HepG2 (cell line): ENCODE results near the gene HOXC10. TPM values are rescaled to one million over a fixed set of nuclear protein-coding genes. Genes with fewer than 3 reads are reported as not detected.

Source experiments
- ARNT2 ChIP-seq: sonication (generic); formaldehyde crosslinking; IDR thresholded peaks from 2 replicates; pipeline ENCODE4 v1.8.0; 2022; ENCODE audit warnings: mild to moderate bottlenecking, low read depth, missing genetic modification reagents, moderate library complexity
- DNMT3B ChIP-seq: conservative IDR thresholded peaks from 2 replicates; pipeline ENCODE4 v1.6.1; 2016; ENCODE audit warnings: missing biosample characterization, control low read depth
- GATAD2A ChIP-seq: IDR thresholded peaks from 2 replicates; pipeline ENCODE4 v1.6.1; 2016
- KDM5A ChIP-seq: fragments of 200-600 bp; sonication (generic); IDR thresholded peaks from 2 replicates; pipeline ENCODE4 v1.7.0; 2018; ENCODE audit warnings: antibody characterized with exemption, mild to moderate bottlenecking, low read length, borderline replicate concordance
- KDM6A ChIP-seq: IDR thresholded peaks from 2 replicates; pipeline ENCODE4 v1.6.1; 2016; ENCODE audit warnings: low read depth
- KLF16 ChIP-seq, 2 experiments: sonication (generic) in 1 of 2; formaldehyde crosslinking in 1 of 2; IDR thresholded peaks; 2 replicates each; pipeline versions ENCODE4 v1.6.1 to v1.8.0; 2016 to 2023; ENCODE audit warnings: missing genetic modification reagents in 2 of 2, missing compliant biosample characterization in 1 of 2
- NFKB2 ChIP-seq: sonication (generic); formaldehyde crosslinking; IDR thresholded peaks from 2 replicates; pipeline ENCODE4 v1.4.0; 2020; ENCODE audit warnings: missing genetic modification reagents, borderline replicate concordance
- SRSF4 ChIP-seq: fragments of 200-400 bp; formaldehyde crosslinking; IDR thresholded peaks from one replicate; pipeline ENCODE4 v1.6.1; 2018; ENCODE audit warnings: mild to moderate bottlenecking, low read depth, low read length, moderate library complexity; ENCODE audit not compliant: poor library complexity, severe bottlenecking
- STAT5B ChIP-seq: sonication (generic); formaldehyde crosslinking; IDR thresholded peaks from 2 replicates; pipeline ENCODE4 v1.4.0; 2020; ENCODE audit warnings: missing genetic modification reagents
- TGIF2 ChIP-seq: IDR thresholded peaks from 2 replicates; pipeline ENCODE4 v1.6.1; 2016; ENCODE audit warnings: control low read depth, missing compliant biosample characterization
- ZFP90 ChIP-seq: sonication (generic); formaldehyde crosslinking; IDR thresholded peaks from 2 replicates; pipeline ENCODE4 v1.8.0; 2022; ENCODE audit warnings: missing genetic modification reagents, mild to moderate bottlenecking, inconsistent platforms, borderline replicate concordance
- ZNF556 ChIP-seq: sonication (generic); formaldehyde crosslinking; IDR thresholded peaks from 2 replicates; pipeline ENCODE4 v1.4.0; 2020; ENCODE audit warnings: mild to moderate bottlenecking, missing genetic modification reagents, borderline replicate concordance
- ZNF75D ChIP-seq: sonication (generic); formaldehyde crosslinking; IDR thresholded peaks from 2 replicates; pipeline ENCODE4 v1.8.1; 2023; ENCODE audit warnings: missing genetic modification reagents, mild to moderate bottlenecking, borderline replicate concordance
- polyA plus RNA-seq, 8 experiments: library from polyadenylated mRNA; depleted of rRNA in 3 of 8; stranded (reverse) in 7 of 8; unstranded in 1 of 8; fragments of >200 nt; fragmentation: Illumina TruSeq in 4 of 8; extraction: Trizol in 4 of 8; gene quantifications; 2 replicates each; pipeline versions ENCODE4 v1.2.1 to v1.2.3, GENCODE V29; 2011 to 2016; ENCODE audit warnings: low read depth in 4 of 8, missing spikeins in 1 of 8, mixed read lengths in 1 of 8; ENCODE audit not compliant: insufficient read depth in 1 of 8
- total RNA-seq, 5 experiments: library from RNA; depleted of rRNA; stranded (reverse); fragments of >200 nt; fragmentation: Illumina TruSeq; extraction: Trizol; gene quantifications; 2 replicates each; pipeline ENCODE4 v1.2.3, GENCODE V29; 2016; ENCODE audit warnings: low read depth in 1 of 5
- TF ChIP-seq, protein P1 (sequence below): sonication (generic); formaldehyde crosslinking; IDR thresholded peaks from 2 replicates; pipeline ENCODE4 v1.8.1; 2023; ENCODE audit warnings: mild to moderate bottlenecking, missing genetic modification reagents, borderline replicate concordance
- TF ChIP-seq, protein P2 (sequence below), 2 experiments: sonication (generic) in 1 of 2; formaldehyde crosslinking in 1 of 2; IDR thresholded peaks; 2 replicates each; pipeline versions ENCODE4 v1.6.1 to v1.9.0; 2014 to 2022; ENCODE audit warnings: antibody characterized with exemption in 1 of 2, borderline replicate concordance in 1 of 2, inconsistent platforms in 1 of 2, low read depth in 1 of 2, missing genetic modification reagents in 1 of 2
- TF ChIP-seq, protein P3 (sequence below): sonication (generic); formaldehyde crosslinking; IDR thresholded peaks from 2 replicates; pipeline ENCODE4 v1.5.1; 2020; ENCODE audit warnings: missing genetic modification reagents, mild to moderate bottlenecking, borderline replicate concordance
- TF ChIP-seq, protein P4 (sequence below): sonication (generic); formaldehyde crosslinking; IDR thresholded peaks from 2 replicates; pipeline ENCODE4 v1.5.0; 2020; ENCODE audit warnings: mild to moderate bottlenecking, missing genetic modification reagents
- TF ChIP-seq, protein P5 (sequence below): sonication (generic); formaldehyde crosslinking; IDR thresholded peaks from 2 replicates; pipeline ENCODE4 v1.4.0; 2020; ENCODE audit warnings: missing genetic modification reagents, borderline replicate concordance

HOXC10 gene
- total and polyA plus RNA-seq, 2 of the 13 experiments (the other 11 are each of a cell fraction or from before 2014, with no cell fraction given): not detected

DNA sequence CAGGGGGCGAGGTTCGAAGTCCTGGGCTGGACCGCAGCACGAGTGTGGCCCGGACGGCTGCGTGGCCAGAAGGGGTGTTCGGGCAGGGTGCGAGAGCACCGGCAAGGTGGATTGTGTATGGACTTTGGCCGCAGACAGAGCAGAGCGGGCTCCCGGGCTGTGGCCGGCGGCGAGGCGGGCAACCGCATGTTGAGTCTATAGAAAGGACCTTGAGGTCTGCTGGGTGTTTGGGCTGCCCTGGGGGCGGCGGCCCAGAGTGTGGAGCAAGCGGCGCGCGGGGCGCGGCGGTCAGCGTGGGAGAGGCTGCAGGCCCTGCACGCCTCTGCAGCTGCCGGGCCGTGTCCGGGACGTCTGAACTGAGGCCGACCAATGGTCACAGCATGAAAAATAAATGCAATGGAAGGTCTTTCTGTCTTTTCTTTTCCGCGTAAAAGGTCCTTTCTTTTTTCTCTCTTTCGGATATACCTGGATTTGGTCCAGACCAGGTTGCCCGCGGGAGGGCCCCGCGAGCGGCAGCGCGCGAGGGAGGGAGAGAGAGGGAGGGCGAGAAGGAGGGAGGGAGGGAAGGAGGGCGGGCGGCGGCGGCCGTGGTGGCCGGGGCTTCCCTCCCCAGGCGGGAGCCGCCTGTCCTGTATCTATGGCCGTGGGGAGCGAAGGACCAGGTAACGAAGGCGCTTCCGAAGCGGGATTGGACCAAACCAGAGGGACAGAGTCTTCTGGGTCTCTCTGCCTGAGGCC lies 9.5 kb downstream of the HOXC10 start (continued):
- TF ChIP-seq NFKB2: no peak; the same call in 1 of the 2 replicates
- TF ChIP-seq, protein P1, sequence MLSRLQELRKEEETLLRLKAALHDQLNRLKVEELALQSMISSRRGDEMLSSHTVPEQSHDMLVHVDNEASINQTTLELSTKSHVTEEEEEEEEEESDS (CRISPR knock-in tag): no peak
- no peak for TF ChIP-seq KLF16 (CRISPR knock-in tag; IDR thresholded peaks at IDR 0.05)
- TF ChIP-seq ZNF556: no peak
- no peak for TF ChIP-seq ZFP90 (CRISPR knock-in tag)
- TF ChIP-seq, protein P2, sequence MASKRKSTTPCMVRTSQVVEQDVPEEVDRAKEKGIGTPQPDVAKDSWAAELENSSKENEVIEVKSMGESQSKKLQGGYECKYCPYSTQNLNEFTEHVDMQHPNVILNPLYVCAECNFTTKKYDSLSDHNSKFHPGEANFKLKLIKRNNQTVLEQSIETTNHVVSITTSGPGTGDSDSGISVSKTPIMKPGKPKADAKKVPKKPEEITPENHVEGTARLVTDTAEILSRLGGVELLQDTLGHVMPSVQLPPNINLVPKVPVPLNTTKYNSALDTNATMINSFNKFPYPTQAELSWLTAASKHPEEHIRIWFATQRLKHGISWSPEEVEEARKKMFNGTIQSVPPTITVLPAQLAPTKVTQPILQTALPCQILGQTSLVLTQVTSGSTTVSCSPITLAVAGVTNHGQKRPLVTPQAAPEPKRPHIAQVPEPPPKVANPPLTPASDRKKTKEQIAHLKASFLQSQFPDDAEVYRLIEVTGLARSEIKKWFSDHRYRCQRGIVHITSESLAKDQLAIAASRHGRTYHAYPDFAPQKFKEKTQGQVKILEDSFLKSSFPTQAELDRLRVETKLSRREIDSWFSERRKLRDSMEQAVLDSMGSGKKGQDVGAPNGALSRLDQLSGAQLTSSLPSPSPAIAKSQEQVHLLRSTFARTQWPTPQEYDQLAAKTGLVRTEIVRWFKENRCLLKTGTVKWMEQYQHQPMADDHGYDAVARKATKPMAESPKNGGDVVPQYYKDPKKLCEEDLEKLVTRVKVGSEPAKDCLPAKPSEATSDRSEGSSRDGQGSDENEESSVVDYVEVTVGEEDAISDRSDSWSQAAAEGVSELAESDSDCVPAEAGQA (IDR thresholded peaks at IDR 0.05; ENCODE audit: low read depth): no peak
- TF ChIP-seq, protein P2 (CRISPR knock-in tag; IDR thresholded peaks at IDR 0.05; ENCODE audit: borderline replicate concordance): no peak
- no peak for TF ChIP-seq ZNF75D
- no peak for TF ChIP-seq TGIF2
- peak; percentile 41 for TF ChIP-seq GATAD2A (CRISPR knock-in tag)
- TF ChIP-seq, protein P3, sequence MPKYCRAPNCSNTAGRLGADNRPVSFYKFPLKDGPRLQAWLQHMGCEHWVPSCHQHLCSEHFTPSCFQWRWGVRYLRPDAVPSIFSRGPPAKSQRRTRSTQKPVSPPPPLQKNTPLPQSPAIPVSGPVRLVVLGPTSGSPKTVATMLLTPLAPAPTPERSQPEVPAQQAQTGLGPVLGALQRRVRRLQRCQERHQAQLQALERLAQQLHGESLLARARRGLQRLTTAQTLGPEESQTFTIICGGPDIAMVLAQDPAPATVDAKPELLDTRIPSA (CRISPR knock-in tag): no peak
- TF ChIP-seq, protein P4, sequence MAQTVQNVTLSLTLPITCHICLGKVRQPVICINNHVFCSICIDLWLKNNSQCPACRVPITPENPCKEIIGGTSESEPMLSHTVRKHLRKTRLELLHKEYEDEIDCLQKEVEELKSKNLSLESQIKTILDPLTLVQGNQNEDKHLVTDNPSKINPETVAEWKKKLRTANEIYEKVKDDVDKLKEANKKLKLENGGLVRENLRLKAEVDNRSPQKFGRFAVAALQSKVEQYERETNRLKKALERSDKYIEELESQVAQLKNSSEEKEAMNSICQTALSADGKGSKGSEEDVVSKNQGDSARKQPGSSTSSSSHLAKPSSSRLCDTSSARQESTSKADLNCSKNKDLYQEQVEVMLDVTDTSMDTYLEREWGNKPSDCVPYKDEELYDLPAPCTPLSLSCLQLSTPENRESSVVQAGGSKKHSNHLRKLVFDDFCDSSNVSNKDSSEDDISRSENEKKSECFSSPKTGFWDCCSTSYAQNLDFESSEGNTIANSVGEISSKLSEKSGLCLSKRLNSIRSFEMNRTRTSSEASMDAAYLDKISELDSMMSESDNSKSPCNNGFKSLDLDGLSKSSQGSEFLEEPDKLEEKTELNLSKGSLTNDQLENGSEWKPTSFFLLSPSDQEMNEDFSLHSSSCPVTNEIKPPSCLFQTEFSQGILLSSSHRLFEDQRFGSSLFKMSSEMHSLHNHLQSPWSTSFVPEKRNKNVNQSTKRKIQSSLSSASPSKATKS (CRISPR knock-in tag): no peak
- TF ChIP-seq DNMT3B (CRISPR knock-in tag): no peak
- TF ChIP-seq SRSF4: no peak
- TF ChIP-seq, protein P5, sequence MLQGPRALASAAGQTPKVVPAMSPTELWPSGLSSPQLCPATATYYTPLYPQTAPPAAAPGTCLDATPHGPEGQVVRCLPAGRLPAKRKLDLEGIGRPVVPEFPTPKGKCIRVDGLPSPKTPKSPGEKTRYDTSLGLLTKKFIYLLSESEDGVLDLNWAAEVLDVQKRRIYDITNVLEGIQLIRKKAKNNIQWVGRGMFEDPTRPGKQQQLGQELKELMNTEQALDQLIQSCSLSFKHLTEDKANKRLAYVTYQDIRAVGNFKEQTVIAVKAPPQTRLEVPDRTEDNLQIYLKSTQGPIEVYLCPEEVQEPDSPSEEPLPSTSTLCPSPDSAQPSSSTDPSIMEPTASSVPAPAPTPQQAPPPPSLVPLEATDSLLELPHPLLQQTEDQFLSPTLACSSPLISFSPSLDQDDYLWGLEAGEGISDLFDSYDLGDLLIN: no peak
- TF ChIP-seq KDM5A: no peak
- no peak for TF ChIP-seq KDM6A (CRISPR knock-in tag)
- no peak for TF ChIP-seq ARNT2 (CRISPR knock-in tag)
- TF ChIP-seq STAT5B (CRISPR knock-in tag): no peak
